Limb (tissue), 2 donors: Measurements from ENCODE around the gene SRRM2.
A peak's percentile ranks its signal among the peaks of the same experiment; 100 is the strongest.

Experiments used
- DNase-seq, 2 donors: peaks; one replicate each; pipeline ENCODE4 v3.0.0-alpha.2; 2016; ENCODE audit errors: extremely low spot score in 2 of 2

Gene SRRM2

GRCh38 chr16:2762711-2763110, 10.3 kb downstream of the SRRM2 start:
- DNase-seq: no peak

DNA sequence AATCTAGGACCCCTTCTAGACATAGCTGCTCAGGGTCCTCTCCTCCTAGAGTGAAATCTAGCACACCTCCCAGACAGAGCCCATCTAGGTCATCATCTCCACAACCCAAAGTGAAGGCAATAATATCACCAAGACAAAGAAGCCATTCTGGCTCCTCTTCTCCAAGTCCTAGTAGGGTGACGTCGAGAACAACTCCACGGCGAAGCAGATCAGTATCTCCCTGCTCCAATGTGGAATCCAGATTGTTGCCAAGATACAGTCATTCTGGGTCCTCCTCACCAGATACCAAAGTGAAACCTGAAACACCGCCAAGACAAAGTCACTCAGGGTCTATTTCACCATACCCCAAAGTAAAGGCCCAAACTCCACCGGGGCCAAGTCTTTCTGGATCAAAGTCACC, 10.7 kb downstream of the SRRM2 start:
- no peak for DNase-seq

DNA sequence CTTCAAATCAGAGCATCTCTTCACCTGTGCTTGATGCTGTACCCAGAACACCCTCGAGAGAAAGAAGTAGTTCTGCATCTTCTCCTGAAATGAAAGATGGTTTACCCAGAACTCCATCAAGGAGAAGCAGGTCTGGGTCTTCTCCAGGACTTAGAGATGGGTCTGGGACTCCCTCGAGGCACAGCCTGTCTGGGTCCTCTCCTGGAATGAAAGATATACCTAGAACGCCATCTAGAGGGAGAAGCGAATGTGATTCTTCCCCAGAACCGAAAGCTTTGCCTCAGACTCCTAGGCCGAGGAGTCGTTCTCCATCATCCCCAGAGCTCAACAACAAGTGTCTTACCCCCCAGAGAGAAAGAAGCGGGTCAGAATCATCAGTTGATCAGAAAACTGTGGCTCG, 12.3 kb downstream of the SRRM2 start:
- DNase-seq: no peak

GRCh38 chr16:2765462-2766404, 13.3 kb downstream of the SRRM2 start:
- DNase-seq: no peak

DNA sequence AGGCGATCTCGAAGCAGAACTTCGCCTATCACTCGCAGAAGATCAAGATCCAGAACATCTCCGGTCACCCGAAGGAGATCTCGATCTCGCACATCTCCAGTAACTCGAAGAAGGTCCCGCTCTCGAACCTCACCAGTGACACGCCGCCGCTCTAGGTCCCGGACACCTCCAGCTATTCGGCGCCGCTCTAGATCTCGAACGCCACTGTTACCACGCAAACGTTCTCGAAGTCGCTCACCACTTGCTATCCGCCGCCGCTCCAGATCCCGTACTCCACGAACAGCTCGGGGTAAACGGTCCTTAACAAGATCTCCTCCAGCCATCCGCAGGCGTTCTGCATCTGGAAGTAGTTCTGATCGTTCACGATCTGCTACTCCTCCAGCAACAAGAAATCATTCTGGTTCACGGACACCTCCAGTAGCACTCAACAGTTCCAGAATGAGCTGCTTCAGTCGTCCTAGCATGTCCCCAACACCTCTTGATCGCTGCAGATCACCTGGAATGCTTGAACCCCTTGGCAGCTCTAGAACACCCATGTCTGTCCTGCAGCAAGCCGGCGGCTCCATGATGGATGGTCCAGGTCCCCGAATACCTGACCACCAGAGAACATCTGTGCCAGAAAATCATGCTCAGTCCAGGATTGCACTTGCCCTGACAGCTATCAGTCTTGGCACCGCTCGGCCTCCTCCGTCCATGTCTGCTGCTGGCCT, 14.1 kb downstream of the SRRM2 start:
- DNase-seq: no peak

- no peak for DNase-seq
Observed at GRCh38 chr16:2767140-2767731, 14.8 kb downstream of the SRRM2 start.

GRCh38 chr16:2767891-2768290, 15.5 kb downstream of the SRRM2 start:
- DNase-seq: no peak

DNA sequence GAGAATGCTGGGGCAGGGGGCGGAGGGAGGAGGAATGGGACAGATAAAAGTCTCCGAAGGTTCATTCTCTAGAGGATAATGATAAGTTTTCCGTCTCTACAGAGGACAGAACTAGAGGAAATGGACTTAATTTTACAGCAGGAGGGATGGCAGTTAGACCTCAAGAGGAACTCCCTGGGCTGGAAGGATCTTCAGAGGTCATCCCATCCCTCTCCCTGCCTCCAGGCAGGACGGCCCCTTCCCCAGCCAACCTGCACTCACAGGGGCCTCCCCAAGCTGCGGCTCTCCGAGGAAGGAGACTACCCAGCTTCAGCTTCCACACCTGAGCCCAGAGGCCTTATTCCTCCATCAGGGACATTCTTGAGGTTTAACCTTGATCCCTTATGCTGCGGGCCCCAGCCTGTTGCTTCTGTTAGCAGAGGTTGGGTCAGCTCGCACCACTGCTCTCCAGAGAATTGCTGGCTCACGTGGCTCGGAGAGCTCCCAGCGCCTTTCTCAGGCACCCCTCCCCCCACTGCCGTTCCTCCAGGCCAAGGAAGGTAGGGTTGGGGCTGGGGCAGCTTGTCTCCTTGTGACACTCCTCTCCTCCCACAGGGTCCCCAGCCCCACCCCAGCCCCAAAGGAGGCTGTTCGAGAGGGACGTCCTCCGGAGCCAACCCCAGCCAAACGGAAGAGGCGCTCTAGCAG, 16.1 kb downstream of the SRRM2 start:
- DNase-seq: no peak

- DNase-seq: no peak
Observed at GRCh38 chr16:2769100-2769529, 16.7 kb downstream of the SRRM2 start.

- no peak for DNase-seq
Observed at GRCh38 chr16:2769675-2770056, 17.2 kb downstream of the SRRM2 start.

GRCh38 chr16:2770057-2770951, 17.9 kb downstream of the SRRM2 start:
- DNase-seq: no peak

DNA sequence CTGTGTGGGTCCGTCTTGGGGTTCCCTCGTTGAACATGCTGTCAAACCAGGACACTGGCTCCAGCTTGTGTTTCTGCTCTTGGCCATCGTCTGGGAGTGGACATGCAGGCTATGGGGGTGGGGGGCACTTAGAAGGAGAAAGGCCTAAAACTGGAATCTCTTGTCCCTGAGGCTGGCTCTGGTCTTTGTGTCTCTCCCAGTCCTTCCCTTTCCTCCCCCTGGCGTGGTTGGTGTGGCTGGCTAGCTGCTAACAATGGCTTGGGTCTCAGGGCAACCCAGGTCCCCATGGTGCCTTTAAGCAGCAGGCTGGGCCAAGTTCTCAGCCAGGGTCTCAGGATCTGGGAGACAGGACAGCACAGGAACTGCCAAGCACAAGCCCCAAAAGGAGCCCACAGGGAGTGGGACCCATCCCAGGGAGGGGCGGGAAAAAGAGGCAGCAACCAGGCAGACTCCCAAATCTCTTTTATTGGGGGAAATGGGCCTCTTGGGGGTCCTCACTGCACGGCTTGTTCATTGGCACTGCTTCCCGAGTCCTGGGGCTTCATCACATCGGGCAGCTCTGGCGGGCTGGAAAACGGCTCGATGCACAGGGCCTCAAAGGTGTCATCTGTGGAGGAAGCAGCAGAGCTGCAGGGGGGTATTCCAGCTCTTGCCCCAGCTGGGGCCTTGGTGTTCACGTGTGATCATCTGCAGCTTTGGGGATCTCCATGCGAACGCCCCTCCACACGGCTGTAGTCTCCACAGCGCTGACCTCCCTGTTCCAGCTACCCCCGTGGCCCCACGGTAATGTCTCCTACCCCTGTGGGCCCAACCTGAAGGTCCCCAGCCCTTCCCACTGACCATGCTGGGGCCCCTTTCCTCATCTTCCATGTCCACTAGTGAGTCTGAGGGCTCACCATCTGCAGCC, 19.3 kb downstream of the SRRM2 start:
- DNase-seq: no peak

- no peak for DNase-seq
Observed at GRCh38 chr16:2773188-2773968, 20.9 kb downstream of the SRRM2 start.

DNA sequence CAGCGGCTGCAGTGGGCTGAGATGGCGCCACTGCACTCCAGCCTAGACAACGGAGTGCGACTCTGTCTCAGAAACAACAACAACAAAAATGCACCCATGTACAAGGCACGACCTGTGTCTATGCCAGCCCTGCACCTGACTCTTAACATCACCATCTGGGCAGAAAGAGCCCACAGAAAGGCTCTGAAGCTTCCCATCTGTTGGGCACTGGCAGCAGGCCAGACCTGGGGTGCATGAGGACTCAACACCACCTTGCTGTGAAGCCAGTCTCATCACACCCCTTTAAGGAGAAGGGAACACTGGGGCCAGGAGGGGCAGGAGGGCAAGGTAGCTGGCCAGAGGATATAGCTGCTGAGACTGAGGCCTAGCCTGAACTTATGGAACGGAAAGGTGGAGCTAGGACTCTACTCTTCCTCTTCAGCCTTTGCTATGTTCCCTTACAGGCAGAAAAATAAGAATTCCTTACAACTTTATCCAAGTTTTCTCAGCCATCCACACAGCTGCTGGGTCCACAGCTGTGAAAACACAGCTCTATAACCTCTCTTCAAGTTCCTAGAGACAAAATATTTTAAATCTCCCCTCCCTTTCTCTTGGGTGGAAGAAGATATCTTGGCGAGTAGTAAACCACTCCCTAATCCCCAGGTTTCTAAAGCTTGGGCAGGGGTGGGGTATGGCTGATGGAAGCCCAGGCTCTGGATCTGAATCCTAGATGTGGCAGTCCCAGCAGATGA, 21.9 kb downstream of the SRRM2 start:
- no peak for DNase-seq

- DNase-seq: no peak
Observed at GRCh38 chr16:2775131-2775716, 22.8 kb downstream of the SRRM2 start.

DNA sequence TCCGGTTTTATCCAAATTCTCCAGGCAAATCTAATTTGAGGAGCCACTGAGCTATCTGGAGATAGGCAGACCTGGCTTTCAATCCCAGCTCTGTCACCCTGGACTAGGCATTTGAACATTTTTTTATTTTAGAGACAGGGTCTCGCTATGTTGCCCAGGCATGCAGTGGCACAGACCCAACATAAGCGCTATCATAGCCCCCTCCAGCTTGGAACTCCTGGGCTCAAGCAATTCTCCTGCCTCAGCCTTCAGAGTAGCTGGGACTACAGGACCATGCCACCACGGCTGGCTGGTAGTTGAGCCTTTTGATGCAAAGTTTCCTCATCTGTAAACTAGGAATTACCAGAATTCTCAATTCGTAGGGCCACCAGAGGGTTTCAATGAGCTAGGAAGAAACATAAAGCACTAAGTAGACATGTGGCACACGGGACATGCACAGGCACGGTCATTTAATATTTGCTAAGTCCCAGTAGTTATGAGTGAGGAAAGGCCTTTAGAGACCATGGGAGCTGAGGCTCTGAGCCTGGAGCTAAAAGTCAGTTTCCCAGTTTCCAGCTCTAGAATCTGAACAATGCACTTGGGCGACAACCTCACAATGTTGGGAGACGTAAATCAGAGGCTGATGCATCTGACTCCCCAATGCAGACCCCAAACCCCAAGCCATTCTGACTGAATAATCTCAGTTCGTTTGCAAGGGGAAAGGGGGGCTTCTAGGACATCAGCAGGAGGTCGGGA, 23.5 kb downstream of the SRRM2 start:
- DNase-seq: no peak

DNA sequence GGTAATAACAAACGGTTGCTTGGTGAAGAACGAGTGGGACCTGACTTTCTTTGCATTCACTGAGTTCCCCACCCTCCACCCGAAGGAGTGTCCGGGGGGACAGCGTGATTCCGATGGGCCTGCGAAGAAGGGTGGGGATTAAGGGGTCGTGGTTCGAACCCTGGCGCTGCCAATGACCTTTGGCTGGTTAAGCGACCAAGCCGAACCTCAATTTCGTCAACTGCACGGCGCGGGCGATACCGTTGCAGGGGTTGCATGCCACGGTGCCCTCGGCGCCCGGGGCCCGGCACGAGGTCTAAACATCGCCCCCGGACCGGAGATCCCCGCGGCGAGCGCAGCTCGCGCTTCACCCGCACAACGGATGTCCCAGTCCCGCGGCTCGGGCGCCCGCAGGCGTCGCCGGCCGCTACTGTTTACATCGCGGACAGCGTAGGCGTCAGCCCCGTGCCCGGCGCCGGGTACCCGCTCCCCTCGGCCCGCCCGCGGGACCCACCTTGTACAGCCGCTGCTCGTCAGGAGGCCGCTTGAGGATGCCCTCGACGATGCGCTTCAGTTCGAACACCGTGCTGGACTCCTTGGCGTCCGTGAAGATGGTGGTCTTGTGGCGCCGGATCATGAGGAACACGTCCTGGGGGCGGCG, 24.2 kb downstream of the SRRM2 start:
- peak in 1 of 2 donors; percentile 12 for DNase-seq
